T-helper 1 cell treated with Interleukin-12 subunit alpha and Interleukin-12 subunit beta and Interleukin-4 antibody, amounts not matched to agents 30 ng/mL and 1 ng/mL, for 36 hours (primary cell): ENCODE measurements around the gene BIK. TPM values are rescaled to one million over a fixed set of nuclear protein-coding genes. Genes with fewer than 3 reads are reported as not detected.
"Not testable (repeated sequence)": the region's sequence is repeated elsewhere in the genome, so short reads cannot be mapped to it uniquely, and the experiment has no call there.

Source experiments
- intact Hi-C: fragments of 100-400 bp; cut with micrococcal nuclease; formaldehyde crosslinking; loops from one replicate; pipeline ENCODE4 v1.15.1; 2024
- total RNA-seq: library from RNA; stranded (reverse); gene quantifications from 2 replicates; pipeline ENCODE4 v1.2.3, GENCODE V29; 2022

The BIK gene
- total RNA-seq, 1 donor from 2014 or later, result 0.51 TPM

- intact Hi-C loops, result not testable (repeated sequence)
These were observed 6.4 kb upstream of the BIK start for GRCh38 chr22:43104056-43104625.

GRCh38 chr22:43104950-43105349, 5.6 kb upstream of the BIK start:
- intact Hi-C loops, result not testable (repeated sequence)

DNA sequence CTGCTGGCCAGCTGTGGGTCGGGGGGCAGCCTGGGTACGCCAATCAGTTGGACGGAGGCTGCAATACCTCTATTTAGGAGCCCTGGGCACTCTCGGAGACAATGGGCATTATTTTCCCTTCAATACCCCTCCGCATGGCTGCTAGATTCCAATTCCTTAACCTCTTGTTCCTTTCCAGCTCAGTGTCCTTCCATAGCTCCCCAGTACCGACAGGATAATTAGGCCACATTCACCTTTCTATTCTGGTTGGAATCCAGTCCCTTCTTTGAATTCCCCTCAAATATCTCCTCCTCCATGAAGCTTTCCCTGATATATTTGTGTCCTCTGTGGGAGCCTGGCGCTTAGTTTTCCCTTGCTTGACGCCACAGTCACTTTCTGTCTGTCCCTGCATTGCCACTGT, 4.2 kb upstream of the BIK start:
- intact Hi-C loops, result no loop called here

- intact Hi-C loops, result no loop called here
These were observed 1.0 kb upstream of the BIK start for GRCh38 chr22:43109511-43109910.

DNA sequence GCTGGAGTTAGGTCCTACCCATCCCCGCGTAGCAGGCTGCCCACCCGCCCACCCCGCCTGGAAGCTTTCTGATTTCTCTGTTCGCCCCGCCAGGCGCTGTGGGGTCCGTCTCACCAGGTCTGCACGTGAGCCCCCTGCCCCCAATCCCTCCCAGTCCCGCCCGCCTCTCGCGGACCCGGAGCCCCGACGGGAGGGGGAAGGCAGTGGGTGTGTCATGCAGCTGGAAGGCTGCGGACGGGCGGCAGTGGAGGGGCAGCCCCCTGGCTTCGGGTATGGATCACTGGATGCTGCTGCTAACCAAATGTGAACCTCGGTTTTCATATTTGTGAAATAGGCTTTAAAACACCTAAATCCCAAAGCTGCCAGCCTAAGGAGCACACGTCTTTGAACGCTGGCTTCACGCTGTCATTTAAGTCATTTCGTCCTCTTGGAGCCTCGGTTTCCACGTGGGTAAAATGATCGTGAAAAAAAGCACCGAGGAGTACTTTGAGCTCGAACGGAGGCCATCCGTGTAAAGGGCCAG, 568 bp upstream of the BIK start:
- intact Hi-C loops, result loop anchor here (1.0 to 2.0 kb wide), 3 partner anchors 21 to 253 kb away; partner anchors contain the start of genes ARFGAP3 and TTLL1

DNA sequence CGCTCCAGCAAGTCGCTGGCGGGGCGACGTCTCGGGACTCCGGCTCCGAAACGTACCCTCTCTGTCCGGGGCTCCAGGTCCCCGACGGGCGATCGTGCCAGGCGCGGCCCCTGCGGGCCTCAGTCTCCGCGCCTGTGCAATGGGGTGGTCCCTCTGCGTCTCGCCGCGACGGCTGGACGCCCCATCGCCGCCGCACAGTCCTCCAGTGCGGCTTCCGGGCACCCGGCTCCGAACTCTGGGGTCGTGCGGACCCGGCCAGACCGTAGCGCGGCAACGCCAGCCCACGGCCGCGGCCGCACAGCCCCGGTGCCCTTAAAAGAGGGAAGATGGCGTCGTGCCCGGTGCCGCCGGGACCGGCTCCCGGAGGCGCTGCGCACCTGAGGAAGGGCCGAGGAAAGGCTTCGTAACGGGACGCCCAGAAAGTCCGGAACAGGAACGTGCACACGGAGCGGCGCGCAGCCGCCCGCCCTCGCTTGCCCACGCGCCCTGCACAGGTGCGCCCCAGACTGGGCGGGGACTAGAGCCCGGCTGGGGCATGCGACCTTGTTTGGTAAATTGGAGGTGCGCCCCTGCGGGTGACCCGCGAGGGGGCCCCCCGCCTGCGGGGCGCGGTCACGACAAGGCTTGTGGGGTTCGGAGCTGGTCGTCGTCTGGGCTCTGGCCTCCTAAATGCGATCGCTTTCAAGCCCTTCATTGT, 525 bp downstream of the BIK start:
- intact Hi-C loops, result loop anchor here (1.0 to 2.0 kb wide), 3 partner anchors 22 to 254 kb away; partner anchors contain the start of genes ARFGAP3 and TTLL1

GRCh38 chr22:43113526-43114251, 3.1 kb downstream of the BIK start:
- intact Hi-C loops, result no loop called here

DNA sequence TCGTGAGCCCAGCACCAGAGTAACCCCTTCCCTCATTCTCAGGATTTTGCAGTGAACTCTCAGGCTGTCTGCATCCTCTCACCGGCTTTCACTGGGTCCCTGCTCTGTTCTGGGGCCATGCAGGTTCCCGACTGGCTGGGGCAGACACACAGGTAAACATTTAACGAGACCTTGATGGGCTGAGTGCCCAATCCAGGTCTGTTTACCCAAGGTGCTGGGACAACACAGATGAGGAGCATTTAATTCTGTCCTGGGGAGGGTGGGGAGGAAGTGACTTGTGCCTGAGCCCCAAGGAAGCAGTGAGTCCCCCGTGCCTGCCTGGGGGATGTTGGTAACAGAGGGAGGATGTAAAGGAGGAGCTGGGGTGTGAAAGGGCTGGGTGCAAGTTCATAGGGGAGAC, 4.4 kb downstream of the BIK start:
- intact Hi-C loops, result no loop called here

GRCh38 chr22:43116932-43117331, 6.4 kb downstream of the BIK start:
- intact Hi-C loops, result no loop called here

DNA sequence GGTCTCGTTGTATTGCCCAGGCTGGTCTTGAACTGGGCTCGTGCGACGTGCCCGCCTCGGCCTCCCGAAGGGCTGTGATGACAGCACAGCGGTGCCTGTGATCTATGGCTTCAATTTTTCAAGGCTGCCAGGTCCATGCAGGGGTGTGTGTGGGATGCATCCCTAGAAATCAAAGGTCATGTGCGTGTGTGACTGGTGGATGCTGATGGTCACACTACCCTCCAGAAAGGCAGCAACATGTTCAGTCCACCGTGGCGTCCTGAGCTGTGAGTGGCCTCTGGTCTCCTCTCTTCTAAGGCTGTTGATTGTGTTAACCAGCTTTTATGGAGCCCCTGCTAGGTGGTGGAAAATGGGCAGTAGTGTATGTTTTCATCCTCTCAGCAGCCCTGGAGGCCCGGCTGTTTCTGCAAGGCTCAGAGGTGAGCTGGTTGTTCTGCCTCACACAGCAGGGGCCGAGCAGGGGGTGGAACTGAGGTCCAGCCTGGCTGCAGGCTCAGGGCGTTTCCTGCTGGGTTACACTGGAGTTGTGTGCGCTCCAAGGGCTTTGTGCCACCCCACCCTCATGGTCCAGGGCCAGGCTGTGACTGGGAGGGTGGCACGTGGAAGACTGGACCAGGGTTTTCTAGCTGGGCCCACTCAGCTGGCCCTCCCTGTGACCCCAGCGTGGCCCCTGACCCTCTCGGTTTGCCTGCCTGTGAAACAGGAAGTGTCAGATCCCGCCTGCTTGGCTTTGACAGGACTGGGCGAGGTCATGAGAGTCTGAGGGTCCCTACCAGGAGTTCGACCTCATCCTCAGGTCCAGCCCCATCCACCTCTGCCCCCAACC, 7.7 kb downstream of the BIK start:
- intact Hi-C loops, result no loop called here

DNA sequence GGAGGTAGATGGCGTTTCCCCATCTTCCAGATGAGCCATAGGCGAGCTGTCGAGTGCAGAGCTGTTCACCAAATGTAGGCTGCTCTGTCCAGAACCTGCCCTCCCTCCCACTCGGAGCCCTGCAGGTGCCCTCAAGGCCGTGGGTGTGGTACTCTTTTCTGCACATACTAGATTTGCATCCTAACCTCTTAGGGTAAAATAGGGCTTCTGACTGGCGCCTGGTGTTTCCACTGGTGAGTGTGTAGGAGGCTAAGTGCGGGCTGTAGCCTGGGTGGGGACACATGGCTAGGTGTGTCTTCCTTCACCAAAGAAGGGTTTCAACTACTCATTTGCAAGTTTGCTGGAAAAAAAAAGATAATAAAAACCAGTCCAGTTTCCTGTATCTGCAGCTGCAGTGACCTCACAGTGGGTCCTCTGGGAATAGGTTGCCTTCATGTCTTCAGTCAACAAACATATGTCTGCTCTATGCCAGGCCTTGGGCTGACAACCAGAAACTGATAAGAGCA, 8.5 kb downstream of the BIK start:
- intact Hi-C loops, result no loop called here

DNA sequence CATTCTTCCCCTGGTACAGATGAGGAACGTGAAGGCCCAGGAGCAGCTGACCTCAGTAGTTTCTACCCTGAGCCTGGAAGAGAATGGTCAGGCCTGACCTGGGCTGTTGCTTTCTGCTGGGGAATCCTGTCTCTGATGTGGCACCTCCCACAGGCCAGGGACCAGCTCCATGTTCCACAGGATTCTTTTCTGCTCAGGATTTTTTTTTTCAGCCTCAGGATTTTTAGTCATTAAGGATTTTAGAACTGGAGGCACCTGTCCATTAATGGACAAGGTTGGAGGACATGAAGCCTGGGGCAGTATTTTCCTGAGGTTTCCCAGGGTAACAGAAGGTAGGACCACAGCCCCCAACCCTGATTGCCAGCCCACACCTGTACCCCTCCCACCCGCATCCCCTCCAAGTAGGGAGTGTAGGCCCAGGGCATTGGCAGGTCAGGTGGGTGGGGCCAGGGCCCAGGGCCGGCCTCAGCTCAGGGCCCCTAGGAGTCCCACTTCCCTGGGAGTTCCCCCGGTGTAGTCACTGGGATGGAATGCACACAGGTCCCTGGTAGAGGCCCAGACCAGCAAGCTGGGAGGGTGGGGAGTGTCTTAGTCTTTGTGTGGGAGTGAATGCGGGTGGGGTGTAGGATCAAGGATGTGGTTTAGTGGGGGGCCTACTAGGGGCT, 16.1 kb downstream of the BIK start:
- intact Hi-C loops, result no loop called here

- intact Hi-C loops, result no loop called here
These were observed 16.8 kb downstream of the BIK start for GRCh38 chr22:43127166-43127908.

- intact Hi-C loops, result no loop called here
These were observed 17.6 kb downstream of the BIK start for GRCh38 chr22:43128116-43128515.

GRCh38 chr22:43128928-43129424, 18.4 kb downstream of the BIK start:
- intact Hi-C loops, result no loop called here

DNA sequence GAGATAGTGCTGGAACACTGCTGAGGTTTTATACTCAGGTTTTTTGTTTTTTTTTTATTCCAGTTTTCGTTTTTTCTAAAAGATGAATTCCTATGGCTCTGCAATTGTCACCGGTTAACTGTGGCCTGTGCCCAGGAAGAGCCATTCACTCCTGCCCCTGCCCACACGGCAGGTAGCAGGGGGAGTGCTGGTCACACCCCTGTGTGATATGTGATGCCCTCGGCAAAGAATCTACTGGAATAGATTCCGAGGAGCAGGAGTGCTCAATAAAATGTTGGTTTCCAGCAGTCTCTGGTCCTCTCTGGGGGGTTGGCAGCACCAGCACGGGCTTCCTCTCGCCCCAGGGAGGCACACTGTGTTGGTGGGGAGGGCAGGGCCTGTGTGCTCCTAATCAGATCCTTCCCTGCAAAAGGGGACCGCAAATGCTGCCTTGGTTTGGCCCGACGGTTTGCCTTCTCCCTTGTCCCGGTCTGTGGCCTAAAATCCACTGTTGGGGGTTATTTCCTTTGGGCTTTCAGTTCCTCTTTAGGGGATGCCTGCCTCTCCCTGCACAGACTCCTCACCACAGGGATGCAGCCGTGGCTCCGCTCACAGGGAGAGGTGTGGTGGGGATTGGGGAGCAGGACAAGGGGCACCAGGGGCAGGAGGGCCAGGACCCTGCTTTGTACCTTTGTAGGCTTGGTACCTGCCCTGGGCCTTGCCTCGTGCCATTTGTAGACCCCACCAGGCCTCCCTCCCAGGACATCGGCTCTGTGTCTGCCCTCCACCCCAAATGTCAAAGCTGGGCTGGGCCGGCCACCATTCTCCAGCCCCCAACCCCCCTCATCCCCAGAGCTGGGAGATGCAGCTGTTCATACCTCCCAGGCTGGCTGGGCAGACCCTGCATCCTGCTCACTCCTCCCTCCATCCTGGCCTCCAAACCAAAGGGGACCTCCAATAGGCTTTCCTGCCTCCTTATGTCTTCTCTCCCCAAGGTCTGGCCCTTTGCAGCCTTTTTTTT, 19.2 kb downstream of the BIK start:
- intact Hi-C loops, result no loop called here

DNA sequence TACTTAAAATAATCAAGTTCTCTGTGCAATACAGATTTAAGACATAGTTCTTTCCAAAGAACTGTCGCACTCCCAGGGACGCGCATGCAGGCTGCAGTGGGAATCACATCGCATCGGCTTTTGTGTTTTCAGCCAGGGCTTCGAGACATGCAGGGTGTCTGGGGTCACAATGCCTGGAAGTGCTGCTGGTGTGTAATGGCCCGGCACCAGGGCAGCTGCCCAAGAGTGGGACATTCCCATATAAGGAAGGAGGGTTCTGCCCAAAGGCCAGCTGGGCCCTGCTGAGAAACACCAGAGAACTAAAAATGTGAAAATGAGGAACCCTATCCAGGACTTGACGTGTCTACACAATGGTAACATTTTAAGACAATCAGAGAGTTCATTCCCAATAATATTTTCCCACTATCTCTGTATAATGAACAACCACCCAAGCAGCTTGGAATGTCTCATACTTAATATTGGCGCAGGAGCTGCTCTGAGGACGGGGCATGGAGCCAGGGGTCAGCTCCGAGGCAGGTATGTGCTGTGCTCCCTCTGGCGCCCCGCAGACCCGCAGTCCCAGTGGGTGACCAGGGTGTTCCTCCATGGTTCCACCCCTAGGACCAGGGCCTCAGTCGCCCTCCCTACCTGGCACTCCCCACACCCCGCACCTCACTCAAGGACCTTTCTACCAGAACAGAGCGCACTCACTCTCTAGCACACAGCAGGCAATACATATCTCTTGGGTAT, 21.4 kb downstream of the BIK start:
- intact Hi-C loops, result no loop called here

GRCh38 chr22:43133401-43133800, 22.9 kb downstream of the BIK start:
- intact Hi-C loops, result no loop called here
